NCI-H2196 treated with DMSO at 0.1 percent for 48 hours (cell line): ENCODE results near the gene ZNF578.
"Not testable (repeated sequence)": the region's sequence is repeated elsewhere in the genome, so short reads cannot be mapped to it uniquely, and the experiment has no call there.

Experiments used
- DNase-seq: peaks from one replicate; lab custom pipeline; 2025; ENCODE audit not compliant: unreplicated experiment; lab: John Stamatoyannopoulos, UW

The ZNF578 gene

GRCh38 chr19:52557231-52557995 lies 104.1 kb downstream of the ZNF578 start:
- DNase-seq: no peak

- not testable (repeated sequence) for DNase-seq
Measured at GRCh38 chr19:52558732-52559445, 105.5 kb downstream of the ZNF578 start.

- not testable (repeated sequence) for DNase-seq
Measured at GRCh38 chr19:52561611-52562010, 108.3 kb downstream of the ZNF578 start.
